Activated naive CD4-positive, alpha-beta T cell treated with anti-CD3 and anti-CD28 coated beads, Interleukin-2, amount 10 ng/mL, durations not matched to agents 7 days and 5 days (primary cell): ENCODE data around the gene GATAD2B.
"Not testable (repeated sequence)": the region's sequence is repeated elsewhere in the genome, so short reads cannot be mapped to it uniquely, and the experiment has no call there.

Source experiments
- CTCF ChIA-PET: fragments of 350-600 bp; sonication (Branson Sonifier 250); formaldehyde crosslinking; loops from one replicate; lab custom pipeline; 2021; ENCODE audit warnings: antibody characterized with exemption; lab: Charles Lee
- DNase-seq: peaks from one replicate; pipeline ENCODE4 v3.0.0-alpha.2; 2020
- H3K27ac Mint-ChIP-seq: one replicate; pipeline ENCODE4 v1.8.0; 2021; ENCODE audit warnings: mild to moderate bottlenecking, moderate library complexity, mixed read lengths
- H3K27me3 Mint-ChIP-seq: one replicate; pipeline ENCODE4 v1.8.0; 2021; ENCODE audit warnings: mild to moderate bottlenecking, mixed read lengths
- H3K36me3 Mint-ChIP-seq: one replicate; pipeline ENCODE4 v1.8.0; 2021; ENCODE audit warnings: mixed read lengths
- H3K4me1 Mint-ChIP-seq: one replicate; pipeline ENCODE4 v1.8.0; 2021; ENCODE audit warnings: mixed read lengths
- H3K4me3 Mint-ChIP-seq: one replicate; pipeline ENCODE4 v1.8.0; 2021; ENCODE audit warnings: mild to moderate bottlenecking, moderate library complexity, mixed read lengths
- H3K9me3 Mint-ChIP-seq: one replicate; pipeline ENCODE4 v1.8.0; 2021; ENCODE audit warnings: mixed read lengths

The GATAD2B gene

GRCh38 chr1:153771841-153772593, 150.8 kb downstream of the GATAD2B start:
- H3K27me3 Mint-ChIP-seq = no peaks in the 10 kb centered on the region
- no peak overlapping the region for H3K27ac Mint-ChIP-seq
- no peaks in the 10 kb centered on the region for H3K9me3 Mint-ChIP-seq
- H3K36me3 Mint-ChIP-seq = peaks cover 39% of the 10 kb centered on the region
- DNase-seq = no peak
- no peak overlapping the region for H3K4me3 Mint-ChIP-seq
- CTCF ChIA-PET = interaction anchor here (1.3 to 1.4 kb wide), 2 partner anchors 37 to 92 kb away, joined by 3 read pairs; no protein-coding TSS in a partner anchor
- H3K4me1 Mint-ChIP-seq = peaks cover 30% of the 10 kb centered on the region

GRCh38 chr1:153771261-153771660, 151.5 kb downstream of the GATAD2B start:
- H3K36me3 Mint-ChIP-seq = peaks cover 40% of the 10 kb centered on the region

GRCh38 chr1:153770797-153771196, 152.0 kb downstream of the GATAD2B start:
- DNase-seq = no peak
- CTCF ChIA-PET = no interaction called here
- no peaks in the 10 kb centered on the region for H3K27me3 Mint-ChIP-seq
- H3K36me3 Mint-ChIP-seq = peaks cover 40% of the 10 kb centered on the region
- H3K4me3 Mint-ChIP-seq = no peak overlapping the region
- H3K4me1 Mint-ChIP-seq = peaks cover 20% of the 10 kb centered on the region
- no peak overlapping the region for H3K27ac Mint-ChIP-seq
- no peaks in the 10 kb centered on the region for H3K9me3 Mint-ChIP-seq

More at GRCh38 chr1:153771261-153771660, 151.5 kb downstream of the GATAD2B start:
- no peak for DNase-seq
- Mint-ChIP-seq H3K9me3 (no peaks in the 10 kb centered on the region), H3K27me3 (no peaks in the 10 kb centered on the region), H3K4me3 (no peak overlapping the region), H3K4me1 (peaks cover 23% of the 10 kb centered on the region), H3K27ac (no peak overlapping the region)
- CTCF ChIA-PET = no interaction called here

- no peak overlapping the region for H3K4me3 Mint-ChIP-seq
- no peaks in the 10 kb centered on the region for H3K27me3 Mint-ChIP-seq
- peaks cover 48% of the 10 kb centered on the region for H3K36me3 Mint-ChIP-seq
- H3K4me1 Mint-ChIP-seq = peaks cover 10% of the 10 kb centered on the region
- CTCF ChIA-PET = interaction anchor here (0.5 to 1.3 kb wide), 2 partner anchors 92 to 188 kb away, joined by 3 read pairs; no protein-coding TSS in a partner anchor
- peak overlapping the region; percentile 56 for H3K27ac Mint-ChIP-seq
- H3K9me3 Mint-ChIP-seq = no peaks in the 10 kb centered on the region
- DNase-seq = no peak
Observed at GRCh38 chr1:153769221-153769620, 153.6 kb downstream of the GATAD2B start.

- no peak for DNase-seq
- no peak overlapping the region for H3K4me3 Mint-ChIP-seq
- peaks cover 48% of the 10 kb centered on the region for H3K36me3 Mint-ChIP-seq
- H3K4me1 Mint-ChIP-seq = peaks cover 3% of the 10 kb centered on the region
- CTCF ChIA-PET = interaction anchor here (0.9 to 1.3 kb wide), 2 partner anchors 24 to 91 kb away, joined by 3 read pairs; no protein-coding TSS in a partner anchor
- H3K27me3 Mint-ChIP-seq = no peaks in the 10 kb centered on the region
- H3K27ac Mint-ChIP-seq = peak overlapping the region; percentile 56
- H3K9me3 Mint-ChIP-seq = no peaks in the 10 kb centered on the region
Observed at GRCh38 chr1:153768316-153769181, 154.2 kb downstream of the GATAD2B start.

- no peak for DNase-seq
- CTCF ChIA-PET = interaction anchor here (0.7 kb wide), 1 partner anchor 1715 kb away, joined by 3 read pairs; no protein-coding TSS in a partner anchor
- no peaks in the 10 kb centered on the region for H3K9me3 Mint-ChIP-seq
- H3K36me3 Mint-ChIP-seq = peaks cover 45% of the 10 kb centered on the region
- H3K4me1 Mint-ChIP-seq = no peaks in the 10 kb centered on the region
- H3K27me3 Mint-ChIP-seq = no peaks in the 10 kb centered on the region
- H3K4me3 Mint-ChIP-seq = no peak overlapping the region
- no peak overlapping the region for H3K27ac Mint-ChIP-seq
Observed at GRCh38 chr1:153767519-153767918, 155.3 kb downstream of the GATAD2B start.

- CTCF ChIA-PET, H3K27me3 Mint-ChIP-seq, H3K4me1 Mint-ChIP-seq, H3K4me3 Mint-ChIP-seq, H3K9me3 Mint-ChIP-seq, DNase-seq, H3K27ac Mint-ChIP-seq: not testable (repeated sequence)
- H3K36me3 Mint-ChIP-seq = peaks cover 44% of the 10 kb centered on the region
Observed at GRCh38 chr1:153766663-153767062, 156.1 kb downstream of the GATAD2B start.

- H3K27me3 Mint-ChIP-seq = no peaks in the 10 kb centered on the region
- CTCF ChIA-PET = interaction anchor here (1.0 to 1.3 kb wide), 3 partner anchors 9 to 146 kb away, joined by 3 read pairs; no protein-coding TSS in a partner anchor
- no peaks in the 10 kb centered on the region for H3K4me1 Mint-ChIP-seq
Observed at GRCh38 chr1:153764310-153764709, 158.5 kb downstream of the GATAD2B start.

GRCh38 chr1:153763365-153764225, 159.2 kb downstream of the GATAD2B start:
- H3K4me3 Mint-ChIP-seq = no peak overlapping the region
- peaks cover 45% of the 10 kb centered on the region for H3K36me3 Mint-ChIP-seq
- H3K9me3 Mint-ChIP-seq = no peaks in the 10 kb centered on the region
- H3K27me3 Mint-ChIP-seq = no peaks in the 10 kb centered on the region
- CTCF ChIA-PET = interaction anchor here (1.3 kb wide), 2 partner anchors 8 to 88 kb away, joined by 3 read pairs; no protein-coding TSS in a partner anchor
- no peaks in the 10 kb centered on the region for H3K4me1 Mint-ChIP-seq
- no peak for DNase-seq
- no peak overlapping the region for H3K27ac Mint-ChIP-seq

More at GRCh38 chr1:153764310-153764709, 158.5 kb downstream of the GATAD2B start:
- H3K27ac Mint-ChIP-seq = no peak overlapping the region
- peaks cover 51% of the 10 kb centered on the region for H3K36me3 Mint-ChIP-seq
- DNase-seq = no peak
- no peaks in the 10 kb centered on the region for H3K9me3 Mint-ChIP-seq
- H3K4me3 Mint-ChIP-seq = no peak overlapping the region

GRCh38 chr1:153760440-153760839, 162.3 kb downstream of the GATAD2B start:
- H3K27ac Mint-ChIP-seq = peak overlapping the region; percentile 64
- DNase-seq = no peak
- CTCF ChIA-PET = interaction anchor here (1.9 kb wide), 1 partner anchor 12 kb away, joined by 4 read pairs; no protein-coding TSS in a partner anchor
- no peaks in the 10 kb centered on the region for H3K27me3 Mint-ChIP-seq
- peaks cover 48% of the 10 kb centered on the region for H3K36me3 Mint-ChIP-seq
- no peaks in the 10 kb centered on the region for H3K4me1 Mint-ChIP-seq
- no peaks in the 10 kb centered on the region for H3K9me3 Mint-ChIP-seq
- no peak overlapping the region for H3K4me3 Mint-ChIP-seq
